ENCODE data around the gene ITGA1. TPM values are rescaled to one million over a fixed set of nuclear protein-coding genes. Genes with fewer than 3 reads are reported as not detected.

Gene ITGA1
- total RNA-seq, 2 experiments from 2014 or later: not detected

DNA sequence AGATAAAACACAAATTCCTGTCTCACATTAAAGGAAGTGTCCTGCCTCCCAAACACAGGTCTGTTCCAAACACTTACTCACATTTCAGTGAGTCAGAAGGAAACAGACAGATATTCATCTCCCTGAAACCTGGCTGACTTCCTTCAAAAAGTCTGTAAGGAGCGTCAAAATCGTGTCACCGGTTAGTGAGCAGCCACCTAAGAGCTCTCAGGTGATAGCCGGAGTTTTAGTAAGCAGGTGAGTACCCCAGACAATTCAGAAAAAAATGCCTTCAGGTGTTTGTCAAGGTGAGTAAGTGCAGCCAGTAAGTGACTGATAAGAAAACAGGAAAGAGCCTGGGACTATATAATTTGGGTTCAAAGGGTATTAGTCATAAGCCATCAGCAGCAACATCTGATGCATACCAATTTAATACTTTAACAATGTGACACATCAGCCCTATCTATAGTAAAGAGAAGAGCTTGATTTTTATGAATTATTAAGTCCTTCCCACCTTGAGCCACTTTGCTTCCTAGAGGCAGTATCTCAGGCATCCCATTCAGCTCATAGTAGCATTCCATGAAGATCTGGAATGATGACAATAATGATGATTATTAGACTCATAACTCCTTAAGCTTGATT lies 200.1 kb downstream of the ITGA1 start:
- no TSS peak for BruUV-seq (replicated peaks)
- no peaks in the 10 kb centered on the region for H3K36me3 ChIP-seq (ENCODE audit: insufficient read depth, low read length)
- no peak overlapping the region for H3K4me3 ChIP-seq (ENCODE audit: low read depth, low read length, poor library complexity, severe bottlenecking)
- CTCF ChIA-PET (ENCODE audit: unreplicated experiment): no interaction called here
- TF ChIP-seq, protein P1, sequence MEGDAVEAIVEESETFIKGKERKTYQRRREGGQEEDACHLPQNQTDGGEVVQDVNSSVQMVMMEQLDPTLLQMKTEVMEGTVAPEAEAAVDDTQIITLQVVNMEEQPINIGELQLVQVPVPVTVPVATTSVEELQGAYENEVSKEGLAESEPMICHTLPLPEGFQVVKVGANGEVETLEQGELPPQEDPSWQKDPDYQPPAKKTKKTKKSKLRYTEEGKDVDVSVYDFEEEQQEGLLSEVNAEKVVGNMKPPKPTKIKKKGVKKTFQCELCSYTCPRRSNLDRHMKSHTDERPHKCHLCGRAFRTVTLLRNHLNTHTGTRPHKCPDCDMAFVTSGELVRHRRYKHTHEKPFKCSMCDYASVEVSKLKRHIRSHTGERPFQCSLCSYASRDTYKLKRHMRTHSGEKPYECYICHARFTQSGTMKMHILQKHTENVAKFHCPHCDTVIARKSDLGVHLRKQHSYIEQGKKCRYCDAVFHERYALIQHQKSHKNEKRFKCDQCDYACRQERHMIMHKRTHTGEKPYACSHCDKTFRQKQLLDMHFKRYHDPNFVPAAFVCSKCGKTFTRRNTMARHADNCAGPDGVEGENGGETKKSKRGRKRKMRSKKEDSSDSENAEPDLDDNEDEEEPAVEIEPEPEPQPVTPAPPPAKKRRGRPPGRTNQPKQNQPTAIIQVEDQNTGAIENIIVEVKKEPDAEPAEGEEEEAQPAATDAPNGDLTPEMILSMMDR (conservative IDR thresholded peaks at IDR 0.05; ENCODE audit: low read length): no peak
- no peak for TF ChIP-seq EZH2phosphoT487 (IDR thresholded peaks at IDR 0.05; ENCODE audit: borderline replicate concordance, low read depth, low read length)
- H2AFZ ChIP-seq (ENCODE audit: low read length): no peak overlapping the region
- H4K20me1 ChIP-seq (ENCODE audit: insufficient read depth, low read length): no peaks in the 10 kb centered on the region
- POLR2A ChIA-PET: interaction anchor here (1.0 kb wide), 1 partner anchor 91 kb away, joined by 3 read pairs; no protein-coding TSS in a partner anchor
- H3K27ac ChIP-seq (ENCODE audit: low read depth, low read length, poor library complexity, severe bottlenecking): no peak overlapping the region
- H3K9me3 ChIP-seq (ENCODE audit: low read length): no peaks in the 10 kb centered on the region
- intact Hi-C loops (cut with micrococcal nuclease; ENCODE audit: unreplicated experiment): no loop called here
- H3K9me2 ChIP-seq (ENCODE audit: insufficient read depth, low read length): no peaks in the 10 kb centered on the region
- H3K79me2 ChIP-seq (ENCODE audit: insufficient read depth, low read depth, low read length): no peaks in the 10 kb centered on the region
- DNase-seq (ENCODE audit: low spot score): no peak
- no peak overlapping the region for H3K4me2 ChIP-seq (ENCODE audit: low read length)
- no peaks in the 10 kb centered on the region for H3K4me1 ChIP-seq (ENCODE audit: insufficient read depth, low read length, poor library complexity, severe bottlenecking)

DNA sequence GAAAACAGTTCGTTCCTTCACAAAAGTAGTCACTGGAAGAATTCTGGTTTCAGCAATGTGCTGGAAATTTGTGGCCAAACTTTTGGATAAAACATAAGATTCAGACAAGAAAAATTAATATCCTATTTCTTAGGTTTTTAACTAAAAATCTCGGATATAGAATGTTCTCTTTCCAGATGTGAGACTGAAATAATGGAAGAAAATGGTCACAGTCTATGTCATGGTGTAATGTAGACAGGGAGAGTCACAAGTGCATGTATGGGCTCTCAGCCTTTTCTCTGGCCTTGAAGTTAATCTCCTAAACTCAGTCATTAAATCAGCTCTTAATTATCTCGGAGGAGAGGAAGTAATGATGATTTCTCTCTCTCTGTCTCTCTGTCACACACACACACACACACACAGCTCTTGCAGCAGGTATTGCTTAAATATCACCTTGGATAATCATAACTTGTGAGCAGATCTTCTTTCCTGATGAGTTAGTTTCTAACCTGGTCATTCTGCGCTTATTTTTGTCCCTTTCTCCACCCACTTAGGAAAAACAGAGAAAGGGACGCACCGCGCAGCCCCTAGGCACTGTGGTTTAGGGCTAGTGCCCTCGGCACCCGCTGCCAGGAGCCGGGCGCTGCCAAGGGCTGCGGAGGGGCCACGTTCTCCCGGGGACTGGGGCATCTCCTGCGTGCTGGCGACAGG lies 200.8 kb downstream of the ITGA1 start:
- Histone ChIP-seq H3K4me3 (ENCODE audit: low read depth, low read length, poor library complexity, severe bottlenecking) (no peak overlapping the region), H3K9me3 (ENCODE audit: low read length) (no peaks in the 10 kb centered on the region), H4K20me1 (ENCODE audit: insufficient read depth, low read length) (no peaks in the 10 kb centered on the region), H2AFZ (ENCODE audit: low read length) (no peak overlapping the region), H3K4me2 (ENCODE audit: low read length) (no peak overlapping the region), H3K9me2 (ENCODE audit: insufficient read depth, low read length) (no peaks in the 10 kb centered on the region), H3K36me3 (ENCODE audit: insufficient read depth, low read length) (no peaks in the 10 kb centered on the region), H3K4me1 (ENCODE audit: insufficient read depth, low read length, poor library complexity, severe bottlenecking) (no peaks in the 10 kb centered on the region), H3K79me2 (ENCODE audit: insufficient read depth, low read depth, low read length) (no peaks in the 10 kb centered on the region), H3K27ac (ENCODE audit: low read depth, low read length, poor library complexity, severe bottlenecking) (no peak overlapping the region)
- TF ChIP-seq, protein P1 (conservative IDR thresholded peaks at IDR 0.05; ENCODE audit: low read length): no peak
- no peak for TF ChIP-seq EZH2phosphoT487 (IDR thresholded peaks at IDR 0.05; ENCODE audit: borderline replicate concordance, low read depth, low read length)
- POLR2A ChIA-PET: interaction anchor here (1.0 kb wide), 1 partner anchor 90 kb away, joined by 3 read pairs; no protein-coding TSS in a partner anchor
- no TSS peak for BruUV-seq (replicated peaks)
- no peak for DNase-seq (ENCODE audit: low spot score)
- CTCF ChIA-PET (ENCODE audit: unreplicated experiment): no interaction called here
- intact Hi-C loops (cut with micrococcal nuclease; ENCODE audit: unreplicated experiment): no loop called here

All from OCI-LY7 (cell line).